HG03139 (cell line): ENCODE measurements around the gene CDK9.

Experiments
- ATAC-seq: cut with Tn5 transposase; IDR thresholded peaks from one replicate; pipeline ENCODE4 v1.9.1; 2021; ENCODE audit not compliant: unreplicated experiment

CDK9 gene

DNA sequence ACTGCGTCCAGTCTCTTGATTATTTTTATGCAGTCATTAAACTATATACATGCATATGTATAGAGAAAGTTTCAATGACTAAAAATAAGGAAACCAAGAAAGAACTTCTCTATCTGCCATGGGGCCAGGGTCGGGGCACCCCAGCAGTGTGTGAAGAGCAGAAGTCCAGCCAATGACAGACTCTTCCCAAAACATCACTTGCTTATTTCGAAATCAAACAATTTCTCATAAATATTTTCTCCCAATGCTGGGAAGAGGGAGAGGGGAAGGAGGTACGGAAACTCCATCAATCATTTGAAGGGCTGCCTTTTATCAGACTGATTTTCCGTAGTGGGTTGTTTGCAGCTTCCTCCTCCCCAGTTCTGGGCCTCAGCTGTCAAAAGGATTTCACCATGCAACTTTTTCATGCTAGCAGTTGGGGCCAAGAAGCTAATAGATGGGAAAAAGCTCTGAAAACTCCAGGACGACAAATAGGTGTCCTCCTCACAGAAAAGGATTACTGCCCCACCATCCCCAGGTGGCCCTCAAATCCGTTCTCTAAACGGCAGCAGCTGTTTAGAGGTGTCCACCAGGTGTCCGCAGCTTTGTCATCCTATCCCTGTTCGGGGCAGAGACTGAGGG is 16.2 kb downstream of the CDK9 start:
- ATAC-seq: peak; percentile 5

DNA sequence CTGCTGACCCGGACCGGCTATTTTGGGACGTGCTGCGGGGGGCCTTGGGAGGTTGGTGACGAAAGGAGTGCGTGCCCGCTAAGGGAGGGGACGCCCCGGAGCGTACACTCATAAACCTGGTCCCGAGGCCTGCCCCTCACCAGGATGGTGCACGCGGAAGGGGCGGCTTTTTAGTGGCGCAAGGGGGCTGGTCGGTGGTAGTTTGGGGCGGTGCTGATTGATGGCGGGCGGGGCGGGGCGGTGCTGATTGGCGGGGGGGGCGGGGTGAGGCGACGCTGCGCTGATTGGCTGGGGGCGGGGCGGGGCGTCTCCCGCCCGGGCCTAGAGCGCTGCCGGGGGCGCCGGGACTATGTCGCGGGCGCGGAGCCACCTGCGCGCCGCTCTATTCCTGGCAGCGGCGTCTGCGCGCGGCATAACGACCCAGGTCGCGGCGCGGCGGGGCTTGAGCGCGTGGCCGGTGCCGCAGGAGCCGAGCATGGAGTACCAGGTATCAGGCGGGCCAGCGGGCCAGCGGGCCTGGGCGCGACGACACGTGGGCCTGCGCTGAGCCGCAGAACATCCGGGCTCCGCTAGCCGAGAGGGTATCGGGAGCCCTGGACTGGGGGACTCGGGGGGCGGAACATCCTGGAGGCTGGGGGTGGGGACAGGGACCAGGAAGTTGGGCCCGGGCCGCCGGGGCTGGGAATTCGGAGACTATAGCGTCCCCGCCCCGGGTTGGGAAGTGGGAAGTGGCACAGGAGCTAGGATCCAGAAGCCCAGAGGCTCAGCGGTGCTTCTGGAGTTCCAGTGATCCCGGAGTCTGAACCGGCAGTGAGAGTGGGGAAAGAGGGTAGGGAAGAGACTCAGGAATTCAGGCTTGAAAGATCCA is 17.0 kb downstream of the CDK9 start, which contains the start of gene FPGS:
TSS of gene FPGS (plus strand) at position 307 of the 868 bp plus-strand sequence. CDS start at position 350, 43 bp downstream.
- ATAC-seq: peak; percentile 57

DNA sequence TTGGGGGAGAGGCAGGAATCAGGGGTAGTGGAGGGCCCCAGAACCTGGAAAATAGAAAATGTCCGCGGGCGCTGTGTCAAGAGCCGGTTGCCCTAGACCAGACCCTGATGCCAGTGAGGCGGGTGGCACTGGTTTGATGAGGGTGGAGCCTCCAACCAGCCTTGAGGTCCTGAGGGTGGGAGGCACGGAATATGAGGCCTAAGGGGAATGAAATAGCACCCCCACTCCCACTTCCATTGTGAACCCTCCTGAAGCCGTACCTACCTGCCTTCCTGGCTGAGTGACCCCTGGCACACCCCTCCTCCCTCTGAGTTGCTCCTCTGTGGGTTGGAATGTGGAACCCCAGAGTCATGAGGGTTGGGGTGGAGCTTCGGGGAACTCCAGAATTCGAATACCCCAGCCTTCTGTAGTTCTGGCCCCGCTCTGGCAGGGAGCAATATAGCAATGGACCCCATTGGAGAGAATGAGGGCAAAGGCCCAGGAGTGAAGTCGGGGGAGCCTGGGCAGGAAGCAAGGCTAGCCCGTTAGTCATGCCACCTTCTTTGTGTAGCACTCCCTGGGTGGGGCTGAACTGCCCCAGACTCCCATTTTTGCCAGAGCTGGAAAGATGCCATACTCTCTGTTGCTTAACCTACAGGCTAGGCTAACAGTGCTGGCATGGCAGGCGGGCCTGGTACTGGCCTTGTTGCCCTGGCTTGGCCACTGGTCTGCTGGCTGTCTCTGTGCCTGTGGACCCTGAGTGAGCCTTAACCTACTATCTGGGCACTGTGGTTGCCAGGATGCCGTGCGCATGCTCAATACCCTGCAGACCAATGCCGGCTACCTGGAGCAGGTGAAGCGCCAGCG is 17.9 kb downstream of the CDK9 start:
- no peak for ATAC-seq

DNA sequence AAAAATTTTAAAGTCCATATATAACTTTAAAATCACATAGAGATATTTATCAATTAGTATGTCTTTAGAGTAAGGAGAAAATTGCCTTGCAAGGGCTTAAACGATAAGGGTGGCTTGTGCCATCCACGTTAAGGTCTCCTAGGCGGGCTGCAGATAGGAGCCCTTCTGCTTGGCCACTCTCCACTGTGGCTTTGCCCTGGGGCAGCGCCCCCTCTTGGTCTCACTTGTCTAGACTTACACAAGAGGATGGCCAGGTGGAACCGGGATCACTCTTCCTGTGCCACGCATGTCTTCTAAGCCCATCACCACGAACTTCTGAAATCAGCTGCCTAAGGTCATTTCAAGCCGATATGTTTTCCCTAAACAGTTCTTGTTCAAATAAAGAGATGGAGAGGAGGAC is 19.8 kb downstream of the CDK9 start:
- no peak for ATAC-seq

DNA sequence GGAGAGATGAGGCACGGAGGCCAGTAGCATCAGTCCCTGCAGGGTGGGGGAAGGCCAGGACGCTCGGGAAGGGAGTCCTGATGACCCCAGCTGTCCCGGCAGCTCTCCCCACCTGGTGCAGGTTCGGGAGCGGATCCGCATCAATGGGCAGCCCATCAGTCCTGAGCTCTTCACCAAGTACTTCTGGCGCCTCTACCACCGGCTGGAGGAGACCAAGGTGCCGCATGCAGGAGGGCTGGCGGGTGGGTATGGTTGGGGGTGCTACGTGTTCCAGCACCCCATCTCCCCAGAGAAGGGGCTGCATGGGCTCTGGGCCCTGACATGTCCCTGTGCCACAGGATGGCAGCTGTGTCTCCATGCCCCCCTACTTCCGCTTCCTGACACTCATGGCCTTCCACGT is 21.0 kb downstream of the CDK9 start:
- ATAC-seq: no peak

DNA sequence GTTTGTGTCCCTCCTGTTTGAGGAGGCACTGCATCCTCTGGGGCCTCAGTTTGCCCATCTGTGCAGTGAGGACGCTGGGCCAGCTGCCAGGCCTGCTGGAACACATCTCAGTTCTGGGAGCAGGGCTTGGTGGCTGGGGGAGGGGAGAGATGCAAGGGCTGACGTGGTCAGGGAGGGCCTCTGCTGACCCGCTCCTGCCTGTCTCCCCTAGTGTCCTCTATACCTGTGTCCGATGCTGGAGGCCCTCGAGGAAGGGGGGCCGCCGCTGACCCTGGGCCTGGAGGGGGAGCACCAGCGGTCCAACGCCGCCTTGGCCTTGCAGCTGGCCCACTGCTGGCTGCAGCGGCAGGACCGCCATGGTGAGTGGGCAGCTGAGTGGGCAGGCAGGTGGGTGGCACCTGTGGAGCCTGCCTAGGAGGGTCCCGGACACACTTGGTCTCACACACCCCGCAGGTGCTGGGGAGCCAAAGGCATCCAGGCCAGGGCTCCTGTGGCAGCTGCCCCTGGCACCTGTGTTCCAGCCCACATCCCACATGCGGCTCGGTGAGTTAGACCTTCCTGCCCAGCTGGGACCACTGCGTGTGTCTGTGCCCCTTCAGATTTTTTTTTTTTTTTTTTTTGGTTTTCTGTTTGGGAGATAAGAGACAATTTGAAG is 22.6 kb downstream of the CDK9 start:
- ATAC-seq: no peak

DNA sequence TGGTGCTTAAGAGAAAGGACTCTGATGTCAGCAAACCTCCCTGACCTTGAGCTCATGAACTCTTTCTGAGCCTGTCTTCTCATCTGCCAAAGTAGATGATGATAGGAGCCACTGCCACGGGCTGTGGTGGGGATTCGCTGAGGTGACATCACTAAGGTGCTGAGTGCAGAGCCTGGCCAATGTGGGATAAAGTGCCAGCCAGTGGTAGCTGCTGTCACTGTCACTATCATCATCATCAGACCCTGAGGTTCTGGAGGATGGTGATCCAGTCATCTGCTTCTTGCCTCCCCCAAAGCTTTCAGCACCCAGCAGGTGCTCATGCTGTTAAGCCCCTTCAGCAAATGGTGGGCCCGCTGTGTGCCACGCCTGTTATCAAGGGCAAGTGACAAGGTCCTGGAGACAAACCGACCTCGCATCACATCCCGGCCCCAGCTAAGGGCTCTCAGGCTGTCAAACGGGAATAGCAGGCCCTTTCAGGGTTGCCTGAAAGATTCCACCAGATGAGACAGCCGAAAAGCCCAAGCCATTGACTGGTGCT is 23.2 kb downstream of the CDK9 start:
- no peak for ATAC-seq

DNA sequence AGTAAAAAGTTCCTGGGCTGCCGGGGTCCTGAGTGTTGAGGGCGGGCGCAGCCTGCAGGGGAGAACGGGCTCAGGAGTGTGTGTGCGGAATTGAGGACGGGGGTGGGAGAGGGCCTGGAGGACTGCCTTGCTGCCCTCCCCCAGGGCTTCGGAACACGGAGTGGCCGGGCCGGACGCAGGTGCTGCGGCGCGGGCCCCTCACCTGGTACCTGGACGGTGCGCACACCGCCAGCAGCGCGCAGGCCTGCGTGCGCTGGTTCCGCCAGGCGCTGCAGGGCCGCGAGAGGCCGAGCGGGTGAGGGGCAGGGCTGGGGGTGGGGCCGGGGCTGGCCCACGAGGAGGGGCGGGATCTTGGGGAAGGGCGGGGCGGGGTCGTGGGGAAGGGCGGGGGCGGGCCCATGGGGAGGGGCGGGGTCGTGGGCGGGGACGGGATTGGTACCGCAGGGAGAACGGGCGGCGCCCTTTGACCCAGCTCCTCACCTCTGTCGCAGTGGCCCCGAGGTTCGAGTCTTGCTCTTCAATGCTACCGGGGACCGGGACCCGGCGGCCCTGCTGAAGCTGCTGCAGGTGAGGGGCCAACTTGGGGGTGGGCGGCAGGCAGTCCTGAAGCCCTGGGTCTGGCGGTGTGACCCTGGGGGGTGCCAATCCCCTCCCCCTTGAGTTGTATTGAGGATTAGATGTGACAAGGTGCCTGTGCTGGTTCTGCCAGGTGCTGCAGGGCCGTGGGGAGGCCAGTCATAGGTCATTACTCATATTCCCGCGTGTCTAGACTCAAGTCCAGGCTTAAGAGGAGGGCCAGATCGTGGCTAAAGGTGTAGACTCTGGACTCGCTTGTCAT is 23.9 kb downstream of the CDK9 start:
- no peak for ATAC-seq

DNA sequence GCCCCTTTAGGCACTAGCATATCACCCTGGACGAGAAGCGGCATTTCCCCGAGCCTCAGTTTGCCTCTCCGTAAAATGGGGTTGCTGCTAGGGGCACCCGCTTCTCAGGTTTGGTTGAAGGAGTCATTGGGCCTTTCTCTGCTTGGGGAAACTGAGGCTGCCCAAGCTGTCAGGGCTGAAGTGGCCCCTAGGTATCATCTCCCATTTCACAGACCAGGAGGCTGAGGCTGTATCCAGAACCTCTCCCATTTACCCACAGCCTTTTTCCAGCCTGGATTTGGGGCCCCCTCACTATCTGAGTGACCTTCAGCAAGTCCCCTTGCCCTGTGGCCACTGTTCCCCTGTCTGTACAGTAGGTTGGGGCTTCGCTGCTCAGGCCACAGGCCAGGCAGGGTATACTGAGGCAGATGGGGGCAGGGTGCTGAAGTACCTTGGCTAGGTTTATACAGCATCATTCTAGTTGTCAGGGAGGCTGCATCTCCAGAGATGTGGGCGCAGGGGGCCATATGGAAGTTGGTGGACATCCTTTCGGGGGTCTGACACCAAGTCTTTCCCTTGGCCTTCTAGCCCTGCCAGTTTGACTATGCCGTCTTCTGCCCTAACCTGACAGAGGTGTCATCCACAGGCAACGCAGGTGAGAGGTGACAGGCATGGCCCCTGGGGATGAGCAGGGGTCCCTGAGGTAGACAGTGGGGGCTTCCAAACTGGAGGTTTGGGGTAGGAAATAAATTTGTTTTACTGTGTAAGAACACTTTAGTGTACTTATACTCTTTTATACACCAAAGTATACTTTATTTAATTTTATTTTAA is 24.7 kb downstream of the CDK9 start:
- ATAC-seq: no peak

DNA sequence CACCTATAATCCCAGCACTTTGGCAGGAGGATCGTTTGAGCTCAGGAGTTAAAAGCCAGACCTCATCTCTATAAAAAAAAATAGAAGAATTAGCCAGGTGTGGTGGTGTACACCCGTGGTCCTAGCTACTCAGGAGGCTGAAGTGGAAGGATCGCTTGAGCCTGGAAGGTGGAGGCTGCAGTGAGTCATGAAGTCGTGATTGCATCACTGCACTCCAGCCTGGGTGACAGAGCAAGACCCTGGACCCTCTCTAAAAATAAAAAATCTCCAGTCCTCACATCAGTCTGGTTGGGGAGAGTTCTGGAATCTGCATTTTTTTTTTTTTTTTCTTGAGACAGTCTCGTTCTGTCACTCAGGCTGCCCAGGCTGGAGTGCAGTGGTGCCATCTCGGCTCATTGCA is 26.2 kb downstream of the CDK9 start:
- ATAC-seq: no peak

DNA sequence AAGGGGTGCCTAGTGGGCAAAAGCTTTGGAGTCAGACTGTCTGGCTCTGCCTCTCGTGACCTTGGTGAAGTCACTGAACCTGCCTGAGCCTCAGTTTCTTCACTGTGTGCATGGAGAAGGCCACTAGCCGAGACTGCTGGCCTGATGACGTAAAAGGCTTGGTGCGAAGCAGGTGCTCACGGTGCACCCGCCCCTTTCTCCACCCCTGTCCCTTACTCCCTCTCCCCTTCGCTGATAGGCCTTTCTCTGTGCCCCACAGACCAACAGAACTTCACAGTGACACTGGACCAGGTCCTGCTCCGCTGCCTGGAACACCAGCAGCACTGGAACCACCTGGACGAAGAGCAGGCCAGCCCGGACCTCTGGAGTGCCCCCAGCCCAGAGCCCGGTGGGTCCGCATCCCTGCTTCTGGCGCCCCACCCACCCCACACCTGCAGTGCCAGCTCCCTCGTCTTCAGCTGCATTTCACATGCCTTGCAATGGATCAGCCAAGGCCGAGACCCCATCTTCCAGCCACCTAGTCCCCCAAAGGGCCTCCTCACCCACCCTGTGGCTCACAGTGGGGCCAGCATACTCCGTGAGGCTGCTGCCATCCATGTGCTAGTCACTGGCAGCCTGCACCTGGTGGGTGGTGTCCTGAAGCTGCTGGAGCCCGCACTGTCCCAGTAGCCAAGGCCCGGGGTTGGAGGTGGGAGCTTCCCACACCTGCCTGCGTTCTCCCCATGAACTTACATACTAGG is 27.3 kb downstream of the CDK9 start:
- no peak for ATAC-seq

DNA sequence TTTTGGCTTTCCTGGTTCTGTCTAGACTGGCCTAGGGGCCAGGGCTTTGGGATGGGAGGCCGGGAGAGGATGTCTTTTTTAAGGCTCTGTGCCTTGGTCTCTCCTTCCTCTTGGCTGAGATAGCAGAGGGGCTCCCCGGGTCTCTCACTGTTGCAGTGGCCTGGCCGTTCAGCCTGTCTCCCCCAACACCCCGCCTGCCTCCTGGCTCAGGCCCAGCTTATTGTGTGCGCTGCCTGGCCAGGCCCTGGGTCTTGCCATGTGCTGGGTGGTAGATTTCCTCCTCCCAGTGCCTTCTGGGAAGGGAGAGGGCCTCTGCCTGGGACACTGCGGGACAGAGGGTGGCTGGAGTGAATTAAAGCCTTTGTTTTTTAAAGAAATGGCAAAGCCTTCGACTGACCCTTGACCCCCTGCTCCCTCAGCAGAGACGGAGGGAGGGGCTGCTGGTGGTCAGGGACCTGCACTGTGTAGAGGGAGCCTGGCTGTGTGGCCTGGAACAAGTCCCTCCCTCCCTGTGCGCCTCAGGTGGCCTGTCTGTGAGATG is 27.9 kb downstream of the CDK9 start:
- no peak for ATAC-seq

DNA sequence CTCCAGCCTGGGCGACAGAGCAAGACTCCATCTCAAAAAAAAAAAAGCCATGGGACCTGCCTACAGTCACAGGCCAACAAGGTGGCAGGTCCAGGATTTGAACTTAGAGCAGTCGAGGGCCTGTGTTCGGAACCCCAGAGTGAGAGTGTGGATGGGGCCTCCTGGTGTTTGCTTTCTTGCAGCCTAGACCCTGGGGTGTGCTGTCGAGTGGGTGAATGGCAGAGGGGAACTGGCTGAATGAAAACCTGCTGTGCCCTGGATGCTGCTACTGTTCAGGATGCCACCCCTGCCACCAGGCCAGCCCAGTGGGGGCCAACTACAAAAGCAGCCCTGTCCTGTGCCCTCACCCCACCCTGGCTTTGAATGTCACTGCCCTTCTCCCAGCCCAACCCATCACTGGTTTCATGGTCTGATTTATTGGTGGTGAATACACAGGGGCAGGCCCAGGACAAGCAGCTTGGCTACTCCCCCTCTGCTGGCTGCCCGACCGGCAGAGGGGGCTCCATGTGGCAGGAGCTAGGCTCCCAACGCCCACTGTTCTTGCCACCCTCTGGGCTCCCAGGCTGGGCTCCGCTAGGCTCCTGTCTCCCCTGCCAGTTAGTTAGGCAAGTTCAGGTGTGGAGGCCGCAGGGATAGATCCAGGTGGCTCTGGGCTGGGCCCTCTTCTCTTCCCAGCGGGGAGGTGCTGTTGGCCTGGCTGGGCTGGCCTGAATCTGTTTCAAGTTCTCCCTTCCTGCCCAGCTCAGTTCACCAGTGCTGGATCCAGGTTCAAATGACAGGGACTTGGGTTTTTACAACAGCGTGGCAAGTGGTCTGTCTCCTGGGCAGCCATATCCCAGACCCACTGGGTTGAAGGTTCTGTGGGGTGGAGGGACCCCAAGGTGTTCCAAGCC is 29.0 kb downstream of the CDK9 start:
- no peak for ATAC-seq

DNA sequence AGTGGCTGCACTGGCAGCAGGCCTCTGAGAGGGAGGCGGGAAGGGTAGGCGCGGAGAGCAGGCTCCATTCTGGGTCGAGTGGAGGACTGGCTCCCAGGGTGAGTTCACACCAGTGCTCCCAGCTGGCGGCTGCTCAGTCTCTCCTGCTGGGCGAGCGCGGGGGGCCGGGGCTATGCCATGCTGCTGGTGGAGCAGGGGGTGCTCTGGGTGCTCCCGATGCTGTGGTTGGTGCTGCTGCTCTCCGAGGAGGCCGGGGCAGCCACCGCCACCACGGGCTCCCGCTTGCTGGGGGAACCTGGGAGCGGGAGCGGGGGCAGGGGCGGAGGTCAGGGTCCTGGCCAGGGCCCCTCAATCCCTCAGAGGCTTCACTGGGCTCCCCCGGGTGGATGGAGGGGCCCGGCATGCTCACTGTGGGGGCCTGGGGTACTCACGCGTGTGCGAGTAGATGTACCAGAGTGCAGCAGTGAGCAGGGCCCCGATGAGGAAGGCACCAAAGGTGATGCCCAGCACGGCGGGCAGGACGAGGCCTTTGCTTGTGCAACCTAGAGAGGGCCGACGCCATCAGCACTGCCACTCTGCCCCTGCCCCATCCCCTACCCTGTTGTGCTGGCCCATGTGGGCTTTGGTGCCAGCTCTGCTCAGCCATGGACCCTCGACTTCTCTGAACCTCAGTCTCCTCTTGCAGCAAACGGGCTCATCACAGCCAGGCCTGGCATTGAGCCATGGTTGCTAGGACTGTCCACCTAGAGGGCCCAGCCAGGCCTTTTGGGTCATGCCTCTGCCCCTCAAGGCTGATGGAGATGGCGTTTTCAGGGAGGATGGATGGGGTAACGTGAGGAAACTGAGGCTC is 29.9 kb downstream of the CDK9 start:
- no peak for ATAC-seq

DNA sequence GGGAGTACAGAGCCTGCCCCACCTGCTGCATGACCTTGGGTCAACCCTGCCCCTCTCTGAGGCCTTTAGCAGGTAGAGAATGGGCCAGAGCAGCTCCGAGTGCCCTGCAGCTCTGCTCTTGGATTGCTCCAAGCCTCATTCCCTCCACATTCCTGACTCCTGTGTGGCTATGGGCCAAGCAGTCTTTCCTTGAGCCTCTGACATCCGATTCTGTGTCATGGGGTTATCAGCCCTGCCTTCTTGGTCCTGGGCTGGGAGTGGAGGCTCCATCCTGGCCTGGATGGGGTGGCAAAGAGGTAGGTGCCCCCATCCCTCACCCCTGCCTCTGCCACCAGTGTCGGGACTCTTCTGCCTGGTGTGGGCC is 30.5 kb downstream of the CDK9 start:
- ATAC-seq: no peak

DNA sequence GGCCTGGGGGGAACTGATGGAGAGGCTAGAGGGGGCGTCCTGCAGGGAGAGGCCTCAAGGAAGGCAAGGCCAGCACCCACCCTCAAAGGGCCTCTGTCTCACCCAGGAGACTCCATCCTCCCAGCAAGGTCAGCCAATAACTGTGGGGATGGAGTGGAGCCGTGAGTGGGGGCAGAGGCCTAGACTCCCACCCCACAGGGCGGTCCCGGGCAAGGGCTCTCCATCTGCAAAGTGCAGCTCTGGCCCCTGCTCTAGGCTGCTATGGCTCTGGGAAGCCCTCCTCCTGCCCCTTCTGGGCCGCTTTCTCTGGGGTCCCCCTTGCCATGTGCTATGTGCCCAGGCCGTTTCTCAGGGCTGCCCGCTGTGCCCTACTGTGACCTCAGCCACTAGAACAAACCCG is 30.9 kb downstream of the CDK9 start:
- ATAC-seq: no peak
